Activated CD8-positive, alpha-beta memory T cell treated with anti-CD3 and anti-CD28 coated beads for 24 hours (primary cell): ENCODE measurements around the gene GHRHR.

Source experiments
- DNase-seq: peaks from one replicate; pipeline ENCODE4 v3.0.0-alpha.2; 2020

The GHRHR gene

GRCh38 chr7:30987178-30987577, 23.4 kb downstream of the GHRHR start:
- DNase-seq = no peak

- DNase-seq = no peak
Observed at GRCh38 chr7:30987936-30988335, 24.2 kb downstream of the GHRHR start.

GRCh38 chr7:30988351-30989005, 24.7 kb downstream of the GHRHR start:
- no peak for DNase-seq

- DNase-seq = no peak
Observed at GRCh38 chr7:30989008-30989823, 25.5 kb downstream of the GHRHR start.

- no peak for DNase-seq
Observed at GRCh38 chr7:30989824-30990672, 26.3 kb downstream of the GHRHR start.

GRCh38 chr7:30990673-30991170, 27.0 kb downstream of the GHRHR start:
- DNase-seq = no peak

GRCh38 chr7:30992414-30992813, 28.7 kb downstream of the GHRHR start:
- no peak for DNase-seq

- DNase-seq = no peak
Observed at GRCh38 chr7:30994206-30995100, 30.7 kb downstream of the GHRHR start.

- no peak for DNase-seq
Observed at GRCh38 chr7:30995536-30995935, 31.8 kb downstream of the GHRHR start.

GRCh38 chr7:30996256-30996655, 32.5 kb downstream of the GHRHR start:
- DNase-seq = no peak

GRCh38 chr7:30996883-30997282, 33.1 kb downstream of the GHRHR start:
- no peak for DNase-seq

- no peak for DNase-seq
Observed at GRCh38 chr7:30997316-30997715, 33.6 kb downstream of the GHRHR start.

- DNase-seq = no peak
Observed at GRCh38 chr7:30998180-30998579, 34.4 kb downstream of the GHRHR start.

- DNase-seq = no peak
Observed at GRCh38 chr7:31000161-31000693, 36.5 kb downstream of the GHRHR start.

- no peak for DNase-seq
Observed at GRCh38 chr7:31000779-31001178, 37.0 kb downstream of the GHRHR start.

- DNase-seq = no peak
Observed at GRCh38 chr7:31002256-31002655, 38.5 kb downstream of the GHRHR start.

- no peak for DNase-seq
Observed at GRCh38 chr7:31003097-31003496, 39.3 kb downstream of the GHRHR start.

GRCh38 chr7:31003721-31004120, 40.0 kb downstream of the GHRHR start:
- DNase-seq = no peak

GRCh38 chr7:31004393-31004792, 40.6 kb downstream of the GHRHR start:
- no peak for DNase-seq

- DNase-seq = no peak
Observed at GRCh38 chr7:31006857-31007256, 43.1 kb downstream of the GHRHR start.

GRCh38 chr7:31007634-31008033, 43.9 kb downstream of the GHRHR start:
- no peak for DNase-seq

- no peak for DNase-seq
Observed at GRCh38 chr7:31014826-31015225, 51.1 kb downstream of the GHRHR start.
